GM21515 (cell line): Measurements from ENCODE around the gene RESP18.
A peak's percentile ranks its signal among the peaks of the same experiment; 100 is the strongest.

Experiments used
- ATAC-seq: cut with Tn5 transposase; IDR thresholded peaks from one replicate; pipeline ENCODE4 v1.9.1; 2021; ENCODE audit not compliant: unreplicated experiment

RESP18 gene

GRCh38 chr2:219332542-219332941 is at the start of gene RESP18:
TSS of gene RESP18 (minus strand) at chr2:219332744.
- no peak for ATAC-seq

DNA sequence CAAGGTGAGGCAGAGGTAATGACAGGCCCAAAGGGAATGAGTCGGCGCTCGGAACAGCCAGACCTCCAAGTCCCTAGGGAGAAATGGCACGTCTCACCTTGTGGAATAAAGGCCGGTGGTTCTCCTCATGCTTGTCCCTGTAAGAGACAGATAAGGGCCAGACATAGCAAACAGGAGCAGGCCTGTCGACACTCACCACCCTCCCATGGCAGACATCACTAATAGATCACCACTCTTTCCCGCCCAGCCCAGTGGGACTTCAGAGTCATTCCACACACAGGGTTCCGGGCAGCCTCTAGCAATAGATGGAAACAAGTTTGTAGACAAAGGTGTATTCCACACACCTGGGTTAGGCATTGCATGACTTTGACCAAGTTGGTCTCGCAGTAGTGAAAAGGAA is 48.9 kb upstream of the RESP18 start:
- ATAC-seq, result no peak

DNA sequence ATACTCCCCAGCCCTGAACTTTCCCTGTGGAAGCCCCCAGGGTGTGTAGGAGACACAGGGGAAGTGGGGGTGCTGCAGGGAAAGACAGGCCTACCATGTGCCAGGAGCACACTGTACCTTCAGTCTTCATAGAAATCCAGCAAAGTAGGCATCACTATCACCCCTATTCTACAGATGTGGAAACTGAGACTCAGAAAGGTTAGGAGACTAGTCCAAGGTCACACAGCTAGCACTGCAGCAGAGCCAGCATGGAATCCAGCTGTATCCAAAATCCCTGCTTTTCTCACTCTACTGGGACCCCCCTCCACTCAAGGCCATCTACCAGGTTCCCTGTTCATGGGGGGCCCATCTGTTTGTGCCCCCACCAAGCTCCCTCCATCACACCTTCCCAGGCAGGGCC is 48.4 kb upstream of the RESP18 start:
- no peak for ATAC-seq

DNA sequence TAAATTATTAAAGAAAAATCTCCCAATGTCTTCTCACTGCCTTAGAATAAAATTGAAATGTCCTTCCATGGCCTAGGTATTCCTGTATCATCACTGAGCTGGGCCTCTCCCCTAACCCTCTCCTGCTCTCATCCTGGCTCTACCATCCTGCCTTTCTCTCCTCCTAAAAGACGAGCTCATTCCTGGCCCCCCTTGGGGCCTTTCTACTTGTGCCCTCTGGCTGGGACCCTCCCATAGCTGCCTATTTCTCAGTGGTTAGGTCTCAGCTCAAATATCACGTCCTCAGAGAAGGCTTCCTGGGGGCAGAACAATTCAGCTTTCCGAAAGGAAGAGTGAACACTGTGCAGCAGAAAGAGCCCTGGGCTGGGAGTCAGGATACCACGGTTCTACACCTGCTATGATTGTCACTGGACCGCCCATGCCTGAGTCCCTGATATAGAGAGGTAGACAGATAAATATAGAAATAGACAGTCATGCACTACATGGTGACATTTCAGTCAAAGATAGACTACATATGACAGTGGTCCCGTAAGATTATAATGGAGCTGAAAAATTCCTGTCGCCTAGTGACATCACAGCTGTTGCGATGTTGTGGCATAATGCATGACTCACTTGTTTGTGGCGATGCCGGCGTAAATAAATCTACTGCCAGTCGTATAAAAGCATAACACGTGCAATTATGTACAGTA is 45.8 kb upstream of the RESP18 start:
- no peak for ATAC-seq

DNA sequence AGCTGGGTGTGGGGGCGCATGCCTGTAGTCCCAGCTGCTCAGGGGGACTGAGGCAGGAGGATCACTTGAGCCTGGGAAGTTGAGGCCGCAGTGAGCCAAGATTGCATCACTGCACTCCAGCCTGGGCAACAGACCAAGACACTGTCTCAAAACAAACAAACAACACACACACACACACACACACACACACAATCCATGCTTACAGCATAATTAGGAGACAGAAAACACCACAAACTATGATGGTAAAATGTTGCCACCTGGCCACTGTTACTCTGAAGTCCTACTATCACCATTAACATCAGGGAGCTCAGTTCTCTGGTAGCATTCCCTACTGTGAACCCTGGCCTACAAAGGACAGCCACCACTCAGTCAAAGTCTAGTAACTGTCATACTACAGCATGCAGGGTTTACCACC is 36.9 kb upstream of the RESP18 start:
- no peak for ATAC-seq

DNA sequence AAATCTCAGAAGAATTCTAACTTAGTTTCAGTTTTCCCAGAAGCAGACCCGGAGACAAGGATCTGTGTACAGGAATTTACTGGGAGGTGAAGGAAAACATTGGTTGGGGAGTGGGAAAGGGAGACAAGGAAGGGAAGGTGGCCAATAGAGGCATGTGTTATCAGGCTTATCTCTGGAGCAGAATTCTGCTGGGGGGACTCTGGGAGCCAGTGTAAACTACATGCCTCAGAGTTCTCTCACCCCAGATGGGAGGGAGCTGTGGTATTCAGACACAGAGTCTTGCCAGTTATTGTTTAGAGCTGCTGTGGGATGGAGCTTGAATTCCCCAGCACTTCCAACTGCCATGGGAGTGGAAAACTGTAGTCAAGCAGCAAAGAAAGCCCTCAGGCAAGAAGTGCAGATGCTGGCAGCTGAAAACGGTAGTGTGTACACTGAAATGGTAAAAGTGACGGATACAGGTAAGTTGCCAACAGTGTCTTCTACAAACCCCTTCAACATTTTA is 36.2 kb upstream of the RESP18 start:
- no peak for ATAC-seq

GRCh38 chr2:219362524-219363164 is 30.1 kb upstream of the RESP18 start:
- peak; percentile 53 for ATAC-seq

DNA sequence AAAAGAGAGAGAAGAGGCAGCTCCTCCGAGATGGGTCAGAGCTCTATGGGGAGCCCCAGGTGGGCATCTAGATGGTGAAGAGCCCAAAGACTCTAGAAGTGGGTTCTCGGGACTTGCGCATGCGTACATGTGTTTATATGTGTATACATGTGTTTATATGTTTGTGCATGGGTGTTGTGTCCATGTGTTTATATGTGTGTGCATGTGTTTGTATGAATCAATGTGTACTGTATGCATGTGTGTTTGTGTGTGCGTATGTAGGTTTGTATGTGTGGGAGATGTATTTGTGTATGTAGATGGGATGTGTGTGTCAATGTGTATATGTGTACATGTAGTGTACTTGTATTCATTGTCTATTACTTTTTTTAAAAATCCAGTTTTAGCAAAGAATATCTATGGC is 29.5 kb upstream of the RESP18 start:
- ATAC-seq, result no peak

GRCh38 chr2:219358170-219359075 is 25.9 kb upstream of the RESP18 start:
- no peak for ATAC-seq

GRCh38 chr2:219356834-219357233 is 24.3 kb upstream of the RESP18 start:
- ATAC-seq, result no peak

DNA sequence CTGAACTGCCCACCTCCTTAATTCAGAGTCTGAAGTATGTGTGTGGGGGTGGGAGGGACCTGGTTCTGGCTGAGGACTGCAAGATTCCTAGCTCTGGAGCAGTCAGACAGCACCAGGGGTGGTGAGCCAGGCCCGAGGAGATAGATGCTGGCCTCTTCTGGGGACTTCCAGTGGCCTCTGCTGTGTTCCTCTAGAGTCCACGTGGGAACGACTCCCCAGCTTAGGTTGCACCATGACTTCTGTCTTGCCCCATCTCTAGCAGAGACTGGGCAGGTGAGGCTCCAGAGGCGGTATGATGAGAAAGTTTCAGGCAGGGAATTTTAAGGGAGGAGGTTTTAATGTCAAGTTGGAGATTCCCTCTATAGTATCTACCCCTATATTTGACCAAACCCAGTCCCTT is 22.0 kb upstream of the RESP18 start:
- ATAC-seq, result no peak

DNA sequence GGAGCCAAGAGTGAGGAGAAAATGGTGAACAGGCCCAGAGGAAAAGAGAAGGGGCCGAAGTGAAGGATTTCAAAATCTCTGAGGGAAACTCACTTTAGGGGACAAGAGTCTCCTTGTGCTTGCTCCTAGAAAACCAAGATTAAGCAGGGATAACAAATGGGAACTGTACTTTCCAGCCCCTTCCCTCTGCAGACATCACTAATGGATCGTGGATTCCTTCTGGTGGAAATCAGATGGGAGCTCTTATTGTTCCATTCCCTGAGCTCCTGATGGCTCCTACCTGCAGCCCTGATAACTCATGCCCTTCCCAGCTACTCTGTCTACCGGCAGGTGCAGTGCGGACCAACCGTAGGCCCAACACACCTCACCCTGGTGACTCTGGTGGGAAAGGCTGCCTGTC is 20.6 kb upstream of the RESP18 start:
- ATAC-seq, result no peak

GRCh38 chr2:219352448-219353023 is 20.0 kb upstream of the RESP18 start:
- no peak for ATAC-seq

DNA sequence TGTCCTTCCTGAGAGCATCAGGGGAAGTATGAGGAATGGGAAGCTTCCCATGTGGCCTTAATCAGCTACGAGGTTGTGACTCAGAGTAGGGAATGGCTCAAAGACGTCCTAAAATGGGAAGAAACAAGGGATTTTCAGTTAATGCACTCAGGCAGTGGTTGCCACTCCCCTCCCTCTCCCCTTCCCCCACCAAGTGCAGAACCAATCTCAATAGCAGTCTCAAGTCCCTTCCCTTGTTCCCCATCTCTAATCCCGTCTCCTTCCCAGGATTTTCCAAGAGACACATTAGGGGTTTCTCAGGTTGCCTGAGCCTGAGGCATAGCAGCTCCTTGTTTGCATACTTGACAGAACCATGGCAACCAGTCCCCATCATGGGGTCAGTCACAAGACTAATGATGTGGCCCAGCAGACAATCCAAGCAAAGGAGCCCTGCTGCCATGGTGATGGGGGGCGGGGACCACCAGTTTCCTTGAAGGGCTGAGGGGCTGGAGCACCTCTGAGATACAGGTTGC is 18.2 kb upstream of the RESP18 start:
- ATAC-seq, result no peak

DNA sequence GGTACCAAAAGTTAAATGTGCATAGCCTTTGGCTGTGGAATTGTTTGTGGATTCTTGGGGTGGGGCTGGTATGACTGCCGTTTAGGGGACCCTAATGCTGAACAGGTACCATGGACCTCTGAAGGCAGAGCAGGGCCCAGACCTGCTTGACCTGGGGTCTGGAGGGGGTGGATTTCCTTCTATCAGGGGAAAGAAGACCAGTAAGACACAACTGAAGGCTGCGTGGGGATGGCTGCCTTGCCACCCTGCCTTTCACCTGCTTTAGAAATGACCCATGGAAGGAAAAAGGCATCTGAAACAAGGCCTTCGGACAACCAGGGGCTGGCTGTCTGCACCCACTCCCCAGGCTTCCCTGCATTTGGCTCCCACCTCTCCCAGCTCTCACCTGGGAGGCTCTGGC is 17.7 kb upstream of the RESP18 start:
- ATAC-seq, result no peak

- ATAC-seq, result no peak
Observed at GRCh38 chr2:219344751-219345430, 12.3 kb upstream of the RESP18 start.

DNA sequence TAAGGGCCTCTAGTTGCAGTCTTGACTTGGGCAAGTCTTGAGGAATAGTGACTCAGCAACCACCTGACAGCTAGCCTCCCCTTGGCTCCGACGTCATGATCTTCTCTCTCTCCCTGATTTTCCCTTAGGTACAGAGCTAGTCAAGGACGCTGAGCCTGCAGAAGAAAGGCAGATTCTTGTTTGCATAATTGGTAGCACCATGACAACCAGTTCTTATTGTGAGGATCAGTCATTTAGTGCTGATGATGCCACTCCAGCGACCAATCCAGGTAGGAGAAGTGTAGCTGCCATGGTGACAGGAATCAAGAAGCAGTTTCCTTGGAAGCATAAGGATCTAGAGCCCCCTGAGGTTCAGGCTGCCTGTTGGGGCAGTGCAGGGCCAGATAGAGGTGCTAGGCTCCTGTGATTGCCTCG is 2.8 kb upstream of the RESP18 start:
- no peak for ATAC-seq

DNA sequence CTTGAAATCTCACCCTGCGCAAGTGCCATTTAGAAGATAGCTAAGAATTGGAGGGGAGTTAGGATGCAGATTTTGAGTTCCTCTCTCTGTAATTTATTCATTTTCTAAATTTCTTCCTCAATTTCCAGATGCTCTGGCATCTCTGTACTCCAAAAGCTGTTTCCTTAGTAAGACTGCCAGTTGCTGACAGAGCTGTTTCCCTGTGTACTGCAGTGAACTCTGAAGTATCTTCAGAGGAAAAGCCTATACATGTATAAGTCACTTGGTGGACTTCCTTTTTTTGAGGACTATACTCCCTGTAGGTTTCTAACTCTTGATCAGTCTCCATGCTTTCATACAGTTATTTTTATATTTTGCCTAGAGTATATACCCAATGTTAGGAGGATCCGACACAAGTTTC is 1.5 kb upstream of the RESP18 start:
- no peak for ATAC-seq

GRCh38 chr2:219331560-219332213 is 857 bp downstream of the RESP18 start:
- no peak for ATAC-seq

GRCh38 chr2:219327719-219328118 is 4.8 kb downstream of the RESP18 start:
- ATAC-seq, result no peak
